CD4-positive, alpha-beta T cell treated with Interleukin-6 at 100 ng/mL for 8 hours (primary cell): ENCODE results near the gene PIEZO1.

Source experiments
- DNase-seq: peaks from one replicate; pipeline ENCODE4 v3.0.0-alpha.2; 2020; ENCODE audit warnings: mixed read lengths, low spot score

PIEZO1 gene

GRCh38 chr16:88753191-88753590 lies 31.8 kb downstream of the PIEZO1 start:
- no peak for DNase-seq

- DNase-seq: no peak
Observed at GRCh38 chr16:88752386-88753002, 32.5 kb downstream of the PIEZO1 start.

DNA sequence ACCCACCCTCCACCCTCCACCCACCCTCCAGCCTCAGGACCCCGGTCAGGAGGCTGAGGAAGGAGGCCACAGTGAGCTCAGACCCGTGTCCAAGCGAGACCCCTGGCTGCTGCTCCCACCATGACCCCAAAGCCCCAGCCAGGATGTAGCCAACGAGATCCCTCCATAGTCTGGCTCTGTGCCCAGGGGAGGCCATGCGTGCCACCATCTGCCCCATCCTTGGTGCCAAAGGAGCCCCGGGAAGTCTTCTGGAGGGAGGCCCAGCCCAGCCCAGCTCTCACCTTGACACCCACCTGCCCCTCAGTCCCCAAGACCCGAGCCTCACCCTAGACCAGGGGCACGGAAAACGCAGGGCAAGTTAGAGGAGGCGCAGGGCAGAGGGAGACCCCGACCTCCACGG lies 34.2 kb downstream of the PIEZO1 start:
- no peak for DNase-seq

- no peak for DNase-seq
Observed at GRCh38 chr16:88749358-88749757, 35.7 kb downstream of the PIEZO1 start.

DNA sequence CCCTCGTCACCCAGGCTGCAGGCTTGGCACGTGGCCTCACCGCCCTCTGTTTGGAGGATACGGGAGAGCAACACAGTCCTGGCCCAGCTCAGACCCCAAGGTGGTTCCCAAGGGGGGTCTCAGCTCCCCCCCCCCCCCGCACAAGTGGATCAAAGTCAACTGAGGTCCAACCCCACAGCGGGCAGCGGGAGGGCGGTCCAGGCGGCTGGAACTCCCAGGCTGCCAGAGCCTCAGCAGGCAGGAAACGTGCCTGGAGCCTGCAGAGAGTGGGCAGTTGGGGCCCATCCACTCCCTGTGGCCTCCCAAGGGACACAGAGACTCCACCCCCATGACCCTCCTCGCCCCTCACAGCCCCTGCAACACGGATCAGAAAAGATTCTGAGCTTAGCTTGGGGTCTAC lies 36.7 kb downstream of the PIEZO1 start:
- DNase-seq: no peak

DNA sequence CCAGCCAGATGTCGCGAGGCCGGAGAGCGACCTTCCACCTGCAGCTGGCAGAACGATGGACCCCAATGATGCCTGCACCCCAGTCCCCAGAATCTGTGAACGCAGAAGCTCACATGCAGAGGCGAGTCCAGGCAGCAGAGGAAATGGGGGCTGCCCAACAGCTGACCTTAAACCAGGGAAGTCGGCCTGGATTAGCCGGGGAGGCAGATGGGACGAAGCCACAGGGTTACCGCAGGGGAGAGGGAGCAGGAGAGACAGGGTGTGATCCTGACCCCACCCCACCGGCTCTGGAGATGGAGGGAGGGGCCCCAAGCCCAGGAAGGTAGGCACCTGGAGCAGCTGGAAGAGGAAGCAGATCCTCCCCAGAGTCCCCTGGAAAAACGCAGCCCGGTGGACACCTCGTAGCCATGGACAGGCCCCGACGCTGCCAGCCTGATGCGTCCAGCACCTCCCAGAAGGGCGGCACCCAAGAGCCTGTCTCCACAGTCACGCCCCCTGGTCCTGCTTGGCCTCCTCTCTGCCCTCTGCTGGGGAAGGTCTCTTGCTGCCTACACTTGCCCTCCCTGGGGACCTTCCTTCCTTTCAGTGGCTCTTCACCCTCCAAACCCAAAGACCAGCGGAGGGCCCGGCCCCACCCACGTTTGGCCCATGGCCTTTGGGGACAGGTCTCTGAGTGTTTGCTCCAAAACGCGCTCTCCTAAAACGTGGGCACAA lies 37.3 kb downstream of the PIEZO1 start:
- no peak for DNase-seq

GRCh38 chr16:88746506-88746905 lies 38.5 kb downstream of the PIEZO1 start:
- no peak for DNase-seq

DNA sequence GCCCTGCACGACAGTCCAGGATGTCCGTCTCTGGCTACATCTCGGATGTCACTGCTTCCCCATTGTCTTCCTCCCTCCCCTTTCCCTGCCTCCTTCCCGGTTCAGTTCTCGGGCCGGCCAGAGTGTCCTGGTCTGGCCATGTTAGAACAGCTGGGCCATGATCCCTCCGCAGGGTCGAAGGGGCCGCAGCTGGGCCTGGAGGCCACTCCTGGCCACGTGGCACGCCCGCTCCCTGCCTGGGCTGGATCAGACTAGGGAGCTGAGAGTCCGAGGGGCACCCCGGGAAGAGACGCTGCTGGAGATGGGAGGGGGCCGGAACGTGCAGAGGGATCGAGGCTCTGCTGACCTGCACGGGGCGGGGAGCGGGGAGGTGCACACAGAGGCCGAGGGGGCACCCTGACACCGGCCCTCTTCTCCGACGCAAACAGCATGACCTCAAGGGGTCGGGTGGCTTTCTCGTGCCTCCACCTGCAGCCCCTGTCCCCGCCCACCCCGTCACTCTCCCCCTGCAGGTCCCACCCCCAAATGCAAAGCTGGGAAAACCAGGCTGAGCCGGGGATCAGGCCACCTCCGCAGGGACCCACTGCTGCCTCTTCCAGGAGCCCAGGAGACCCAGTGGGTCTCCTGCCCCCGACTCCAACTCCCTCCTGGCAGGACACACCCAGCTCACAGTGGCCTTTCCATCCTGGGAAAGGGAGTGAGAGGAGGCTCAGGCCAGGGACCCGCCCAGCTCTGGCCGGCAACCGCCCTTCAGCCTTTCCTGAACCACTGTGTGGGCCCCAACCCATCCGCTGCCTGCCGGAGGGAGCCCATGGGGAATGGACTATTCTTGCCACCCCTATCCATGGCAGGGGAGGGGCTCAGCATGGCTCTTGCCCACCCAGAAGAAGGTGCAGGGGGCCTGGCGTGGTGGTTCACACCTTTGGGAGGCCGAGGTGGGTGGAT lies 40.2 kb downstream of the PIEZO1 start:
- no peak for DNase-seq

DNA sequence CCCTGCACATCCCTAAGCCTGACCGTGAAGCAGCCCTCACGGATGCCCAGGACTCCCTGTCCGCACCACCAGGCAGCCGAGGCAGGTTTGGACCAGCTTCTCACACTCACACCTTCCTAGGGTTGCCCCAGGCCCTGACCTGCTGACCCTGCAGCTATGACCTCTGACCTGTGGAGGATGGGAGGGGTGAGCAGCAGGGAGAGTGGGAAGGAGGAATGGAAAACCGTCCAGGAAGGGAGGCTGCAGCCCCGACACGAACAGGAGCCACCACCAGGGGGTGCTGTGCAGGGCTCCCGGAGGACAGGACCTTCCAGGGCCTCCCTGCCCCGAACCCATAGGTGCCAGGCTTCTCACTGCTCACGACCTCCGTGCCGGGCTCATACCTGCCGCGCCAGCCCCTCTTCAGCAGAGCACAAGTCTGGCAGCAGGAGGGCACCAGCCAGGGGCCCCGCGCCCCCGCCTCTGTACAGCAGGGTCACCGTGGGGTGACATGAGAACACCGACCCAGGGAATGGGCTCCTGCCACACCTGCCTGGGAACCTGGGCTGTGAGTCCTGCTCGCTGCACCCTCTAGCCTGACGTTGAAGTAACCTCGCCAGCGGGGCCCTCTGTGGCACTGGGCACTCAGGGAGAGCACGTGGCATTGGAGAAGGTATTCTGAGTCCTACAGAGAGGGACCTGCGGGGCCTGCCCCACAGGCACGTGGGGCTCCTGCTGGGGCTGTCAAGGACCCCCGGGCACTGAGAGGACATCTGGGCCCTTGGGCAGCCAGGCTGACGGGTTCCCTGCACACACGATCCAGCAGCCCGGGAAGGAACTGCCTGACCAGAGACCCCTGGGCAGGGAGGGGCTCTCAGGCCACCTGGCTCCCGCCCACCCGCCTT lies 41.1 kb downstream of the PIEZO1 start:
- peak; percentile 74 for DNase-seq

DNA sequence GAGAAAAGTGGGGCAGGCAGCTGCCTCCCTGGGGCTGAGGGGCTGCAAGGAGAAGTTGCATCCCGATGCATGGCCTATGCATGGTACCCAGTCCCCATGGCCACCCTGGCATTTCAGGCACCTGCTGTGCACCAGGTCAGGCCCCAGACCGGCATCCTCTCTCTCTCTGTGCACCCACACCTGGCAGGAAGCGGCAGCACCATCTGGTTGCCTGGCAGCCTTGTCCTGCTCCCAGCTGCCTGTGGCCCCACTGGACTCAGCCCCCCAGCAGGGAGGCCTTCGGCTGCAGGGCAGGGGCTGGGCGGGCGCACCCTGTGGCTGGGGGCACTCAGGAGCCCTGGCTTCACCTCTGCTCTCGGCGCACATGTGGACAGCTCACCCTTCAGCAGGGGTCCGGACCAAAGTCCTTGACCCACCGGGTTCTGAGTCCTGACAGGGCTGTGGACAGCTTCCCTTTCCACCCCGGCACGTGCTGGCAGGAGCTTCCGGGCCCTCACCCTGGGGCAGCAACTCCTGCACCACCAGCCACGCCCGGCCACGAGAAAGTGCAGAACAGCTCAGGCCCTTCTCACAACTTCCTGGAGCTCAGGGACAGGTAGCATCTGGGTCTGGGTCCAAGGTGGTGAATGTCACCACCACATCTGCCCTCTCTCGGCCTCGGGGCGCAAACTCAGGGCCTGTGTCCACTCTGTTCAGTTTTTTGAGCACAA lies 42.0 kb downstream of the PIEZO1 start:
- DNase-seq: no peak

DNA sequence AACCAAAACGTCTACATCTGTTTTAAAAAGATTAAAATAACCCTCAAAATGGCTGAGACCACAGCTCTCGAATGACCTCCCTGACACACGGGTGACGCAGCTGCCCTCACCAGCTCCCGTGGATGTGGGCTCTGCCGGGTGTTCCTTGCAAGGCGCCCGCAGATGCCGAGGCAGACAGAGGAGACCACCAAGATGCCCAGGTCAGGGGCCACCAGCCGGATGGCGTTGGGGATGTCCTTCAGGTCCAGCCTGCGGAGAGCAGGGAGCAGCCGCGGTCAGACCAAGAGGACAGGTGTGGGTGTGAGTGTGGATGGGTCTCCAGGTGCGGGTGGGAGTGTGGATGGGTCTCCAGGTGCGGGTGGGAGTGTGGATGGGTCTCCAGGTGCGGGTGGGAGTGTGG lies 43.7 kb downstream of the PIEZO1 start:
- DNase-seq: no peak

GRCh38 chr16:88740727-88741055 lies 44.3 kb downstream of the PIEZO1 start:
- no peak for DNase-seq

GRCh38 chr16:88739977-88740726 lies 44.9 kb downstream of the PIEZO1 start:
- no peak for DNase-seq

DNA sequence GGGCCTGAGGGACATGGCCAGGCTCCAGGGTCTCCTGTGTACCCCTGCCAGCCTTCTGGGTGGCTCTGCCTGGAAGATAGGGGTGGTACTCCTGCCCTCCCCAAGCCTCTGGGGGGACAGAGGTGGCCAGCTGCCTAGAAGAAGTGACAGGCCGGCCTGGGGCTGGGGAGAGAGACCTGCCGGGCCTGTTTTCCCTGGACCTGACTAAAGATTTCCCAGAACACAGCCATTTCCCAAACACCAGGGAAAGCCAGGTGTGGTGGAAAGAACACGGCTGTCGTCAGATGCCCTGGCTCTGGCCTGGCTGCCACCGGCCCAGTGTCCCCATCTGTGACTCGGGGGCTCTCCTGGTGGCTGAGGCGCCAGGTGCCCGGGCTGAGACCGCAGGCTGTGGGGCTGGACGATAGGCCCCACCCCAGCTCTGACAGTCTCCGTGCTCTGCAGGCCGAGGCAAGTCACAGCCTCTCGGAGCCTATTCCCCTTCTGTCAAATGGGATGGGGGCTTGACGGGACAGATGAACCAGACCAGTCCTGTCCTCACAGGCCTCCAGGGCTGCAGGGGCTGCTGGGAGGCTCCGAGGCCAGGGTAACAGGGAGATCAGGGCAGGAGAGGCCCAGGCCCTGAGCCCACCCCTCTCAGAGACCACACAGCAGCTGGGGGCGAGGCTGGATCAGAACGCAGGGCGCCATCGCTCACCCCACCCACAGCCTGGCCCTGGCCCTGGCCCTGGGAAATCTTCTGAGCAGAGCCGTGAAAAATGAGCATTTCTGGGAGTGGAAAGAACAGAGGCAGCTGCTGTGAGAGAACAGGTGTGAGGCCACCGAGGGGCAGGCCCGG lies 45.7 kb downstream of the PIEZO1 start:
- DNase-seq: no peak

- no peak for DNase-seq
Observed at GRCh38 chr16:88738151-88739084, 46.6 kb downstream of the PIEZO1 start.

DNA sequence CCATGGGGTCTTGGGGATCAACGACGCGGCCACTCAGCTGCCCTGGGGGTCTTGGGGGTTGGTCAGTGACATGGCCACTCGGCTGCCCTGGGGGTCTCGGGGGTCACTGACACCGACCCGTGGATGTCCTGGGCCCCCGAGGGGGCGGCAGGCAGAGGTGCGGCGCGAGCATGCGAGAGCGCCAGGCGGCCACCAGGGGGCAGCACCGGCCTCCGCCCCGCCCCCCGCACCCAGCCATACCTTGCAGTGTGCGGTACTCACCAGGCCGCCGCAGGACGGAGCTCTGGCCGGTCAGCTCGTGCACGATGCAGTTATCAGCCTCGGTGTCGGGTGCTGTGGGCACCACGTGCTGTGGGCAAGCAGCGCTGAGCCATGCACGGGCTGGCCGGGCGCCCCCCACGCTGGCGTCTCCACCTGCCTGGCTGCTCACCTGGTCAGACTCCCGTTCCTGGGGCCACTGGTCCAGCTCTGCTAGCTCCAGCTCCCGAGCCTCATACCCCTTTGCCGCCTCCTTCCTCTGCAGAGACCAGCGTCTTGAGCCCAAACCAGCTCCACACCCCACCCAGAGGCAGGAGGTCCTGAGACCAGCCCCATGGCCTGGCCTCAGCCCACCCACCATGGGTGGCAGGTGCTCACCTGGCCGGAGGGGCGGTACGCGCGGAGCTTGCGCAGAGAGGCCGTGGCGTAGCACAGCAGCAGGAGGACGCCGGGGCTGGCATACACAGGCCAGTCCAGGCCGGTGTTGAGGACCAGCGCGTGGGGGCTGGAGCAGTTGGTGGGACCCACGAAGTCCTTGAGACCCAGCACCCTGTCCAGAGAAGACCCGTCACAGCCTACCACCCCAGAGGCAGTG lies 47.5 kb downstream of the PIEZO1 start:
- DNase-seq: peak; percentile 73

GRCh38 chr16:88736496-88736895 lies 48.5 kb downstream of the PIEZO1 start:
- no peak for DNase-seq

- DNase-seq: no peak
Observed at GRCh38 chr16:88736088-88736487, 48.9 kb downstream of the PIEZO1 start.
